GM12801 (cell line): Measurements from ENCODE around the gene TXNRD2.

Experiments
- TF ChIP-seq, protein P1 (sequence below): IDR thresholded peaks from one replicate; pipeline ENCODE4 v1.5.1; 2011; ENCODE audit warnings: control low read depth; ENCODE audit not compliant: insufficient read length; ENCODE audit errors: extremely low read depth

Gene TXNRD2

GRCh38 chr22:19877626-19878339 lies 63.8 kb downstream of the TXNRD2 start:
- TF ChIP-seq, protein P1, sequence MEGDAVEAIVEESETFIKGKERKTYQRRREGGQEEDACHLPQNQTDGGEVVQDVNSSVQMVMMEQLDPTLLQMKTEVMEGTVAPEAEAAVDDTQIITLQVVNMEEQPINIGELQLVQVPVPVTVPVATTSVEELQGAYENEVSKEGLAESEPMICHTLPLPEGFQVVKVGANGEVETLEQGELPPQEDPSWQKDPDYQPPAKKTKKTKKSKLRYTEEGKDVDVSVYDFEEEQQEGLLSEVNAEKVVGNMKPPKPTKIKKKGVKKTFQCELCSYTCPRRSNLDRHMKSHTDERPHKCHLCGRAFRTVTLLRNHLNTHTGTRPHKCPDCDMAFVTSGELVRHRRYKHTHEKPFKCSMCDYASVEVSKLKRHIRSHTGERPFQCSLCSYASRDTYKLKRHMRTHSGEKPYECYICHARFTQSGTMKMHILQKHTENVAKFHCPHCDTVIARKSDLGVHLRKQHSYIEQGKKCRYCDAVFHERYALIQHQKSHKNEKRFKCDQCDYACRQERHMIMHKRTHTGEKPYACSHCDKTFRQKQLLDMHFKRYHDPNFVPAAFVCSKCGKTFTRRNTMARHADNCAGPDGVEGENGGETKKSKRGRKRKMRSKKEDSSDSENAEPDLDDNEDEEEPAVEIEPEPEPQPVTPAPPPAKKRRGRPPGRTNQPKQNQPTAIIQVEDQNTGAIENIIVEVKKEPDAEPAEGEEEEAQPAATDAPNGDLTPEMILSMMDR: no peak

- TF ChIP-seq, protein P1: no peak
Measured at GRCh38 chr22:19876941-19877625, 64.5 kb downstream of the TXNRD2 start.

GRCh38 chr22:19876314-19876940 lies 65.2 kb downstream of the TXNRD2 start:
- TF ChIP-seq, protein P1: no peak

DNA sequence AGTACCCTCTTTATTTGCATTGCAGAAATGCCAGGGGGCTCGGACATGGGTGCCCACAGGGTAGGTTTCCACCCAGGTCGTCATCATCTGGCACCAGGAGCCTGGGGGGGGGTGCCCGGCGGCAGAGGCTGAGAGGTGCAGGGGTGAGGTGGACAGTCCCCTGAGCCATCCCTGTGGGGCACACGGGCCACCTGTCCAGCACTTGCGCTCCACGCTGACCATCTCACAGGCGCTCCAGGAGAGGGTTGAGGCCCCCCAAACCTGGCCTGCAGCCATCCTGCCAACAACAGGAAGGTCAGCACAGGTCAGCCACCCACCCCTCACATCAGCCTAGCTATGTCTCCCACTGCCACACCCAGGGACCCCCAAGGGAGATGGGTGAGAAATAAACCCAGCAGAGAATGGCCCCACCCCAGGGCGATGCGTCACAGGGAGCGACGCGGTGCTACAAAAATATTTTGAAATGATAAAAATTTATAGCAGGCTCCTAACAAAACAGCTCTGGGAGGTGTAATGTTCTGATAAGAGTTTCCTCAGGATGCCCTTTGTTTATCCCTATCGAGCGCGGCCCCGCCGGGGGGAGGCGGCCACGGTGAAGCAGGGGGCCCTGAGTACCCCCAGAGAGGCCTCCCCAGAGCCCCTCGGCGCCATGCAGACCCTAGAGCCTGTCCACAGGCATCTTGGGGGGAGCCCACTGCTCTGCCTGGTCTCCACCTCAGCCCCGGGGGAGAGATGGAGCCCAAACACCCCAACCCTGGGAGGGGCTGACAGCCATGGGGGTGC lies 65.9 kb downstream of the TXNRD2 start:
- TF ChIP-seq, protein P1: no peak

DNA sequence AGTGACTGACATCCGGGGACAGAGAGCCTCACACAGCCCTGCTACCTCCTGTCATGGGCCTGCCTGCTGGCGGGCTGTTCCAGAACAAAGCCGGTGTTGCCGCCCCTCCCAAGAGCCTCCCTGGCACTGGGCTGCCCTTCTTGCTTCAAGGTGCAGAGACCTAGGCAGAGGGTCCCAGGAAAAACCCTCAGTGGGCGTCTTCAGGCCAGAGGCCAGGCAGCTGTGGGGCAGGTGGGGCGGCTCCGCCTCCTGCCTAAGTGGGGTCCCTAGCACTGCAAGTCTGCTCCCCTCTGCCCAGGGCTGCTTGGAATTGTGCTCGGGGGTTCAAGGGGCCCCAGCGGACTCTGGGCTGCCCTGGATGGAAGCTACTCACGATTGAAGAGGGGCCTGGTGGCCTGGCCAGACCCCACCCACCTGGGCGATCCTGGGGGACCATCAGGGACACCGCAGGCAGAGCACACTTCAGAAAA lies 66.5 kb downstream of the TXNRD2 start:
- TF ChIP-seq, protein P1: no peak

DNA sequence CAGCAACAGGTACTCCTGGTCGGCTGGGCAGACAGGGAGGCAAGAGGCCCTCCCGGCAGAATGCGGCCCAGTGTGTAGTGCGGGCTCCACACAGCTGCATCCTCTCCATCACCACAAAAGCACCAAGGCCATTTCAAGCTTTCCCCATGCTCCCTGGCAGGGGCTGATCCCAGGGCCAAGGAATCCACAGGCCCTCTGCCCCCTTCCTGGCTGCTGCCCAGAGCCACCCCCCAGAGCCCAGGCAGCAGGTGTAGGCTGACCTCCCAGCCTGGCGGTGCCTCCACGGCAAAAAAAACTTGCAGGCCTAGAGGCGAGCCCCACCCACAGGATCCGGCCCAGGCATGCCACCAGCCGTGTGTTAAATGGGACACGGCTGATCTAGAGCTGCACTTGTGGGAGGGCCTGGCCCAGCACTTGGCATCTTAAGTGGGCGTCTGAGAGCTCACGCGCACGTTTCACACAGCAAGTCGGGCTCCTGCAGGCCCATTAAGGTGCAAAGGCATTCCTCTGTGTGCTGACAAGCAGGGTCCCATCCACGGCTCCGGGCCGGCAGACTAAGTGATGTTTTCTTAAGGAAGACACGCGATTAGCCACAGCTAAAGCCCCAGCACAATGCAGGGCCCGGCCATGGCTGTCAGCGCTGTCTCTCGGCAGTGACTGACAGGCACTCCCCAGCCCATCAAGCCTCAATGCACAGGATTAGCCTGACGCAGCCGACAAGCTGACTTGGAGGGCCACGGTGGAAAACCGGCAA lies 67.1 kb downstream of the TXNRD2 start:
- TF ChIP-seq, protein P1: no peak
